NT2/D1 (cell line): Measurements from ENCODE around the gene IL32.

Source experiments
- SUZ12 ChIP-seq: IDR thresholded peaks from 2 replicates; pipeline ENCODE4 v1.6.1; 2011; ENCODE audit not compliant: insufficient read length, insufficient read depth; ENCODE audit errors: extremely low read depth
- YY1 ChIP-seq: IDR thresholded peaks from 2 replicates; pipeline ENCODE4 v1.6.1; 2011; ENCODE audit not compliant: insufficient read length, insufficient read depth
- ZNF274 ChIP-seq: IDR thresholded peaks from 2 replicates; pipeline ENCODE4 v1.6.1; 2011; ENCODE audit warnings: mild to moderate bottlenecking, low read depth, low read length

DNA sequence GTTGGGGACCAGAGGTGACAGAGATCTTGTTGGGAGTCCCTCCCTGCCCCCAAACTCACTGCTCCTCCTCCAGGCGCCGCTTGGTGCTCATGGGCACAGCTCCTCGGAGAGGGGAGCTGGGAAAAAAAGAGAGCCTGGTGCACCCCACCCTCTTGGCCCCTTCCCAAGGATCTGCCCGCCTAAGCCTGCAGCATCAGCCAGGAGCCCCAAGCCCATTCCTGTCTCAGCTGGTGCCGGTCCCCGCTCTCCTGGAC, 42.1 kb upstream of the IL32 start:
- TF ChIP-seq YY1 (no peak), SUZ12 (no peak), ZNF274 (no peak)
